ENCODE measurements around the gene VILL. TPM values are rescaled to one million over a fixed set of nuclear protein-coding genes. Genes with fewer than 3 reads are reported as not detected.

Gene VILL
- total RNA-seq, 2 donors from 2014 or later: 11.5 to 13.7 TPM

- H3K4me3 ChIP-seq: peak overlapping the region; percentile 81
- TF ChIP-seq CTCF (IDR thresholded peaks at IDR 0.05): no peak
- ATAC-seq (ENCODE audit: insufficient number of reproducible peaks, low FRiP score, low read depth) (no peak), DNase-seq (ENCODE audit: low spot score) (no peak)
- H3K4me1 ChIP-seq (ENCODE audit: control insufficient read depth in 1 of 2, low read depth in 2 of 2): peaks cover 27 to 59% of the 10 kb centered on the region in 2 donors
- H3K27me3 ChIP-seq (replicated peaks; ENCODE audit: insufficient read depth): no peaks in the 10 kb centered on the region
- no peaks in the 10 kb centered on the region for H3K36me3 ChIP-seq
- peak overlapping the region; percentile 93 to 99 for H3K27ac ChIP-seq
- H3K9me3 ChIP-seq: no peaks in the 10 kb centered on the region
Measured at GRCh38 chr3:38028621-38029361, 38.2 kb downstream of the VILL start.

DNA sequence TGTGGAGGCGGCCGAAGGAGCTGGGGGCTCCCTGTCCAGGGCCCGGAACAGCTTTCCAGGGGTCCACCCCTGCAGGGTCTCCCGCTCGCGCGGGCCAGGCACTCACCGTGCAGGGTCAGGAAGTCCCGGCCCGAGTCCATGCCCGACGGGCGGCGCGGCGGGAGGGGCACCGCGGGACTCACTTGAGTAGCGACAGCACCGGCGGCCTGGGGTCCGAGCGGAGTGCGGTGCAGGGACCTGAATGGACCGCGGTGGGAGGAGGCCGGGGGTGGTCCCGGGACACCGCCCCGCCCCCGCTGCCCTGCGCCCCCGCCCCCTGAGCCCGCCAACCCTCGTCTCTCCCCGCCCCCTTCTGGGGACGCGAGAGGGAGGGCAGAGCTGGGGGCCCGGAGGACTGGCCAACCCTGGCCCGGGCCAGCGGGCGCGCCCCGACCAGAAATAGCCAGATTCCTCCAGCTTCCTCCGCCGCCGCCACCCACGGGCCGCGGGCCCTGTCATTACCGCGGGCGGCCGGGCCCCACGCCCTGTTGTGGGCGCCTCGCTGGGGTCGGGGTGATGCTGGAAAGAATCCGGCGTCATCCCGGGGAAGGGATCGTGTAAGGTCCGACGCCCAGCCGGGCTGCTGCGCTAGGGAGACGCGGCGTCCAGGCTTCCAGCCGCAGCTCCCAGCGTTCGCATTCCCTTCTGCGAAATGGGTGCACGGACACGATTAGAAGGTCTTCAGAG is 39.0 kb downstream of the VILL start, which contains the start of gene PLCD1:
Gene PLCD1, minus strand, starts transcription at position 243 of the 726 bp plus-strand sequence. Its CDS starts 103 bp downstream, at position 140.
- Histone ChIP-seq H3K9me3 (no peaks in the 10 kb centered on the region), H3K36me3 (no peaks in the 10 kb centered on the region), H3K27me3 (replicated peaks; ENCODE audit: insufficient read depth) (no peaks in the 10 kb centered on the region), H3K4me1 (ENCODE audit: control insufficient read depth in 1 of 2, low read depth in 2 of 2) (peaks cover 25 to 59% of the 10 kb centered on the region in 2 donors), H3K4me3 (peak within 1 kb of the TSS; percentile 81), H3K27ac (peak within 1 kb of the TSS; percentile 93 to 99)
- peak; percentile 3 for ATAC-seq (ENCODE audit: insufficient number of reproducible peaks, low FRiP score, low read depth)
- DNase-seq (ENCODE audit: low spot score): peak; percentile 60
- no peak for TF ChIP-seq CTCF (IDR thresholded peaks at IDR 0.05)

- Histone ChIP-seq H3K4me1 (ENCODE audit: control insufficient read depth in 1 of 2, low read depth in 2 of 2) (peaks cover 24 to 56% of the 10 kb centered on the region in 2 donors), H3K27me3 (replicated peaks; ENCODE audit: insufficient read depth) (no peaks in the 10 kb centered on the region), H3K36me3 (no peaks in the 10 kb centered on the region), H3K9me3 (no peaks in the 10 kb centered on the region), H3K4me3 (peak overlapping the region; percentile 81), H3K27ac (peak overlapping the region; percentile 93 to 99)
- DNase-seq (ENCODE audit: low spot score) (no peak), ATAC-seq (ENCODE audit: insufficient number of reproducible peaks, low FRiP score, low read depth) (no peak)
- TF ChIP-seq CTCF (IDR thresholded peaks at IDR 0.05): no peak
Measured at GRCh38 chr3:38030126-38031021, 39.8 kb downstream of the VILL start.

GRCh38 chr3:38031022-38031994 is 40.7 kb downstream of the VILL start:
- peak overlapping the region; percentile 93 to 99 for H3K27ac ChIP-seq
- H3K27me3 ChIP-seq (replicated peaks; ENCODE audit: insufficient read depth): no peaks in the 10 kb centered on the region
- ATAC-seq (ENCODE audit: insufficient number of reproducible peaks, low FRiP score, low read depth) (peak; percentile 69), DNase-seq (ENCODE audit: low spot score) (peak; percentile 70)
- no peaks in the 10 kb centered on the region for H3K36me3 ChIP-seq
- TF ChIP-seq CTCF (IDR thresholded peaks at IDR 0.05): no peak
- H3K4me1 ChIP-seq (ENCODE audit: control insufficient read depth in 1 of 2, low read depth in 2 of 2): peaks cover 15 to 47% of the 10 kb centered on the region in 2 donors
- peak overlapping the region; percentile 10 for H3K4me3 ChIP-seq
- no peaks in the 10 kb centered on the region for H3K9me3 ChIP-seq
